ENCODE measurements around the gene WWOX. TPM values are rescaled to one million over a fixed set of nuclear protein-coding genes. Genes with fewer than 3 reads are reported as not detected.

Gene WWOX
- total and polyA plus RNA-seq, 2 of the 13 experiments (the other 11 are each of a cell fraction or from before 2014, with no cell fraction given): 9.1 to 37.4 TPM

- no peak for TF ChIP-seq BHLHE40 (IDR thresholded peaks at IDR 0.05; ENCODE audit: low read length)
- no peak for TF ChIP-seq ZSCAN22 (CRISPR knock-in tag; IDR thresholded peaks at IDR 0.05)
- TF ChIP-seq ZNF672 (CRISPR knock-in tag; IDR thresholded peaks at IDR 0.05): no peak
- no peak for TF ChIP-seq GZF1 (CRISPR knock-in tag; IDR thresholded peaks at IDR 0.05)
- TF ChIP-seq ADNP (CRISPR knock-in tag; IDR thresholded peaks at IDR 0.05): no peak
- peak; percentile 25 for TF ChIP-seq ASH2L (IDR thresholded peaks at IDR 0.05; ENCODE audit: insufficient read length, low read depth, low read length)
- no peak for TF ChIP-seq DDIT3 (CRISPR knock-in tag; IDR thresholded peaks at IDR 0.05)
- TF ChIP-seq HES4 (CRISPR knock-in tag; IDR thresholded peaks at IDR 0.05; ENCODE audit: borderline replicate concordance): no peak
- no peak for TF ChIP-seq SP140L (CRISPR knock-in tag; IDR thresholded peaks at IDR 0.05; ENCODE audit: borderline replicate concordance)
- peak; percentile 82 for TF ChIP-seq ZMYM4 (CRISPR knock-in tag; IDR thresholded peaks at IDR 0.05)
- no peak for TF ChIP-seq NR2F1 (CRISPR knock-in tag; IDR thresholded peaks at IDR 0.05)
- TF ChIP-seq ZFP36 (IDR thresholded peaks at IDR 0.05; ENCODE audit: borderline replicate concordance, low read depth, low read length, partially characterized antibody): no peak
- no peak for TF ChIP-seq MLXIP (CRISPR knock-in tag; IDR thresholded peaks at IDR 0.05; ENCODE audit: borderline replicate concordance)
- TF ChIP-seq ZNF430 (CRISPR knock-in tag; IDR thresholded peaks at IDR 0.05): no peak
- TF ChIP-seq ZNF646 (CRISPR knock-in tag; IDR thresholded peaks at IDR 0.05): no peak
- TF ChIP-seq GTF2F1 (IDR thresholded peaks at IDR 0.05; ENCODE audit: low read length): no peak
- TF ChIP-seq ZNF784 (CRISPR knock-in tag; IDR thresholded peaks at IDR 0.05; ENCODE audit: borderline replicate concordance): peak; percentile 25; the same call in 1 of the 2 replicates
- TF ChIP-seq ZNF292 (CRISPR knock-in tag; IDR thresholded peaks at IDR 0.05; ENCODE audit: borderline replicate concordance, low read depth): peak; percentile 91; the same call in 1 of the 2 replicates
Observed at GRCh38 chr16:78984887-78985464, 885.5 kb downstream of the WWOX start (continued).
